OCI-LY1 (cell line): Measurements from ENCODE around the gene ARHGAP35.

Experiments
- CTCF ChIP-seq: fragments of 200-600 bp; sonication (generic), shearing (Covaris generic); IDR thresholded peaks from 2 replicates; pipeline ENCODE4 v1.5.1; 2017; ENCODE audit warnings: mild to moderate bottlenecking, antibody characterized with exemption, low read length, moderate library complexity, mixed read lengths
- EZH2 ChIP-seq: fragments of 200-600 bp; sonication (generic), shearing (Covaris generic); IDR thresholded peaks from 2 replicates; pipeline ENCODE4 v1.8.0; 2017; ENCODE audit warnings: borderline replicate concordance, mixed run types, mild to moderate bottlenecking, antibody characterized with exemption, low read length, moderate library complexity, mixed read lengths

GRCh38 chr19:46867170-46867569 is 6.4 kb downstream of the ARHGAP35 start:
- no peak for TF ChIP-seq CTCF
- no peak for TF ChIP-seq EZH2
